ENCODE data around the gene MRPL49.

DNA sequence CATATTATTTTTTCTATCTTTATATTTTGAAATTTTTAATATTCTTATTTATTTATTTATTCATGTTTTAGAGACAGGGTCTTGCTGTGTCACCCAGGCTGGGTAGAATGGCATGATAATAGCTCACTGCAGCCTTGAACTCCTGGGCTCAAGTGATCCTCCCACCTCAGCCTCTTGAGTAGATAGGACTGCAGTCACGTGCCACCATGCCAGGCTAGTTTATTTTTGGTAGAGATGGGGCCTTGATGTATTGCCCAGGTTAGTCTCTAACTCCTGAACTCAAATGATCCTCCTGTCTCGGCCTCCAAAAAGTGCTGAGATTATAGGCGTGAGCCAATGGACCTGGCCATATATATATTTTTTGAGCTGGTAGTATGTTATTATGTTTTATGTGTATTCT, 45.5 kb downstream of the MRPL49 start:
- TF ChIP-seq POLR2A (IDR thresholded peaks at IDR 0.05; ENCODE audit: control extremely low read depth in 1 of 2, low read depth in 2 of 2, low read length in 2 of 2) (no peak), SP1 (IDR thresholded peaks at IDR 0.05; ENCODE audit: low read depth, low read length) (no peak), EP300 (IDR thresholded peaks at IDR 0.05; ENCODE audit: borderline replicate concordance in 1 of 2, low read depth in 2 of 2, low read length in 2 of 2) (no peak)

Measured in H1 (cell line).